Renal pelvis (tissue), 12 donors: ENCODE data around the gene DR1. TPM values are rescaled to one million over a fixed set of nuclear protein-coding genes. Genes with fewer than 3 reads are reported as not detected.

Source experiments
- DNase-seq: peaks from one replicate; pipeline ENCODE4 v3.0.0-alpha.2; 2013
- long read RNA-seq, 16 experiments: transcript quantifications; one replicate each; lab custom pipeline, GENCODE V29; 2026
- polyA plus RNA-seq, 3 donors: library from polyadenylated mRNA; unstranded; fragments of 120-200 nt; gene quantifications; one replicate each; pipeline ENCODE4 v1.2.1, GENCODE V29; 2013; ENCODE audit not compliant: insufficient read length in 3 of 3

Gene DR1
- 10 to 100 TPM; 51.8 to 58.5 (median 58.0) TPM for polyA plus RNA-seq
- long read RNA-seq, donor 1, full-length matches to known transcripts = 13 of 18 reads
- long read RNA-seq, donor 1, partial matches to known transcripts = 5 of 18 reads
- long read RNA-seq, donor 1, other reads (novel, unspliced or antisense) = 0 of 18 reads
- long read RNA-seq, donor 2, full-length matches to known transcripts = 25 of 25 reads
- long read RNA-seq, donor 2, partial matches to known transcripts = 0 of 25 reads
- long read RNA-seq, donor 2, other reads (novel, unspliced or antisense) = 0 of 25 reads
- long read RNA-seq, donor 3, full-length matches to known transcripts = 22 of 32 reads
- long read RNA-seq, donor 3, partial matches to known transcripts = 10 of 32 reads
- long read RNA-seq, donor 3, other reads (novel, unspliced or antisense) = 0 of 32 reads
- long read RNA-seq, donor 4, full-length matches to known transcripts = 21 of 21 reads
- long read RNA-seq, donor 4, partial matches to known transcripts = 0 of 21 reads
- long read RNA-seq, donor 4, other reads (novel, unspliced or antisense) = 0 of 21 reads
- long read RNA-seq, donor 5, full-length matches to known transcripts = 10 of 10 reads
- long read RNA-seq, donor 5, partial matches to known transcripts = 0 of 10 reads
- long read RNA-seq, donor 5, other reads (novel, unspliced or antisense) = 0 of 10 reads
- long read RNA-seq, donor 6, full-length matches to known transcripts = 13 of 20 reads
- long read RNA-seq, donor 6, partial matches to known transcripts = 7 of 20 reads
- long read RNA-seq, donor 6, other reads (novel, unspliced or antisense) = 0 of 20 reads
- long read RNA-seq, donor 7, full-length matches to known transcripts = 35 of 43 reads
- long read RNA-seq, donor 7, partial matches to known transcripts = 8 of 43 reads
- long read RNA-seq, donor 7, other reads (novel, unspliced or antisense) = 0 of 43 reads
- long read RNA-seq, donor 8, full-length matches to known transcripts = 14 of 14 reads
- long read RNA-seq, donor 8, partial matches to known transcripts = 0 of 14 reads
- long read RNA-seq, donor 8, other reads (novel, unspliced or antisense) = 0 of 14 reads
- long read RNA-seq, donor 9, full-length matches to known transcripts = 30 of 45 reads
- long read RNA-seq, donor 9, partial matches to known transcripts = 15 of 45 reads
- long read RNA-seq, donor 9, other reads (novel, unspliced or antisense) = 0 of 45 reads
- long read RNA-seq, donor 10, full-length matches to known transcripts = 20 of 36 reads
- long read RNA-seq, donor 10, partial matches to known transcripts = 16 of 36 reads
- long read RNA-seq, donor 10, other reads (novel, unspliced or antisense) = 0 of 36 reads
- long read RNA-seq, donor 11, full-length matches to known transcripts = 16 of 22 reads
- long read RNA-seq, donor 11, partial matches to known transcripts = 6 of 22 reads
- long read RNA-seq, donor 11, other reads (novel, unspliced or antisense) = 0 of 22 reads
- long read RNA-seq, donor 12, full-length matches to known transcripts = 33 of 40 reads
- long read RNA-seq, donor 12, partial matches to known transcripts = 7 of 40 reads
- long read RNA-seq, donor 12, other reads (novel, unspliced or antisense) = 0 of 40 reads
- long read RNA-seq, donor 13, full-length matches to known transcripts = 8 of 13 reads
- long read RNA-seq, donor 13, partial matches to known transcripts = 5 of 13 reads
- long read RNA-seq, donor 13, other reads (novel, unspliced or antisense) = 0 of 13 reads
- long read RNA-seq, donor 14 = 0 reads
- long read RNA-seq, donor 15, full-length matches to known transcripts = 27 of 27 reads
- long read RNA-seq, donor 15, partial matches to known transcripts = 0 of 27 reads
- long read RNA-seq, donor 15, other reads (novel, unspliced or antisense) = 0 of 27 reads
- long read RNA-seq, donor 16, full-length matches to known transcripts = 23 of 105 reads
- long read RNA-seq, donor 16, partial matches to known transcripts = 82 of 105 reads
- long read RNA-seq, donor 16, other reads (novel, unspliced or antisense) = 0 of 105 reads

GRCh38 chr1:93345633-93346420 lies at the start of gene DR1:
DR1 (plus strand) TSS chr1:93345907; CDS start chr1:93346646, 739 bp downstream.
- DNase-seq = peak; percentile 93

- DNase-seq = no peak
Measured at GRCh38 chr1:93296555-93297154, 49.1 kb upstream of the DR1 start.

GRCh38 chr1:93301131-93301530 lies 44.6 kb upstream of the DR1 start:
- DNase-seq = no peak

- no peak for DNase-seq
Measured at GRCh38 chr1:93302078-93302477, 43.6 kb upstream of the DR1 start.

- peak; percentile 60 for DNase-seq
Measured at GRCh38 chr1:93304716-93305138, 41.0 kb upstream of the DR1 start.

DNA sequence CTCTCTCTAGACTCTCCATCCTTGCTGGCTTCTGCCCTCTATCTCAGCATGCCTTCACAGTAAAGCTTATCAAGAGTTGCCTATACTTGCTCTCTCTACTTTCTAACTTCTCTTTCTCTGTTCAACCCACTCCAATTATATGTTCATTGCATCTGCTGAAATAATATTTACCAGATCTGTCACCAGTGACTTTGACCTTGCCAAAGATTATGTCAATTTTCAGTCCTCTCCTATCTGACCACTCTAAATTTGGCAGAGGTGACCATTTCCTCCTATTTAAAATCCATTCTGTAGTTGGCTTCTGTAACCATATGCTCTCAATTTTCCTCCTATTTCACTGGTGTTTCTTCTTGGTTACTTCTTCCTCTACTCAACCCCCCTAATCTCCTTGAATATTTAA lies 38.8 kb upstream of the DR1 start:
- DNase-seq = no peak

GRCh38 chr1:93313026-93313425 lies 32.7 kb upstream of the DR1 start:
- no peak for DNase-seq

DNA sequence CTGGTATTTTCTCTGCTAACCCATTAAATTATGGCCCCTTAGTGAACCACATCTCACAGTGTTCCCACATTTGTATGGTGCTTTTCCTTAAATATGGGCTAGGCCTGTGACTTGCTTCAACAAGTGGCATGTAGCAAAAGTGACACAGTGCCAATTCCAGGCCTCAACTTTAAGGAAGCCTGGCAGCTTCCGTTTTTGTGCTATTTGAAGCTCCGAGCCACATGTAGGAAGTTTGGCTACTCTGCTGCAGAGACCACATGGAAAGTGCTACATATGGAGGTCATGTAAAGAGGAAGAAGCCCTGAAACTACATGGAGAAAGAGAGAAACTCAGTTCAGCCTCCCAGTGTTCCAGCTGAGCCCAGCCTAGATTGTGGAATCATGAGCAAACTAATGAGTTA lies 28.5 kb upstream of the DR1 start:
- DNase-seq = no peak

GRCh38 chr1:93317943-93318342 lies 27.8 kb upstream of the DR1 start:
- no peak for DNase-seq

DNA sequence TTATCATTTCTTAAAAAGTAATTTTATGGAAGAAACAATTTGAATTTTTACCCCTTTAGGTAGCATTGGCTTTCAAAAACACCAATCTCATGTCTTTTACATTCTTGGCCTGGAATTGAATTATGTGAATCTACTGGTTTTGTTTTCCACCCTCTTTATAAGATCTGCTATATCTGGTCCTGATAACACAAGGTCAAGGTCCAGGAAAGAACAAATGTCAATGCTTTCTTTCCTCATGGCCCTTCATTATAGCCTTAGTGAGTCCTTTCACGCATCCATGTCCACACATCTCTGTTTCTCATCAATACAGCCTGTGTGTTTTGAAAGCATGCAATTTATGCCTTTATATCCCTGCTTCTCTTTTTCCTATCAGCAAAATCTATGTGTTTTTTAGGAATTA lies 24.0 kb upstream of the DR1 start:
- DNase-seq = no peak

GRCh38 chr1:93322349-93322748 lies 23.4 kb upstream of the DR1 start:
- DNase-seq = peak; percentile 21

DNA sequence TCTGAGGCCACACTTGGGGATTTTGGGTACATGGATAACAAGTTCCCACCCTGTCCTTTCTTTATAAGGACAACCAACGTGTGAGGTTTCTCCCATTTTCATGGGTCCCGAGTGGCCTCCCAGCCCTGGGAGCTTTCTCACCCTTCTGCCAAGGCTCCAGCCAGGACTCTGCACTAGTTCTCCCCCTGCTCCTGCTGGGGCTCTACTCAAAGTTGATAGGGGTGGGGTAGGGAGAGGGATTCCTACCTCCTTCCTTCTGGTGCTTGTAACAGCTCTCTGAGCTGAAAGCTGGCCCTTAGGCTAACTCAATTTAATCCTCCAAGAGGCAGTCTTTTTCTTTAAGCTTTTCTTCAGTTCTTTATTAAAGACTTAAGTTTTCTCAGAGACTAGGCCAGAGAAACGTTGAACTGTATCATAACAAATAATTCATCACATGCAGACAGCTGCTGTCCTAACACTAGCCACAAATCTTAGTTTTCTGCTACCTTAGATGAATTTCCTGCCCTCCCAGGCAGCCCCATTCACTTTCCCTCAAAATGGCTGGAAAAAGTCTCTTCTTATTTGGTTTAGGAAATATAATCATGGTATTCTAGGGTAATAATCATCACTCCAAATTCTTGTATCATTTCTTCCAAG lies 22.4 kb upstream of the DR1 start:
- DNase-seq = no peak

DNA sequence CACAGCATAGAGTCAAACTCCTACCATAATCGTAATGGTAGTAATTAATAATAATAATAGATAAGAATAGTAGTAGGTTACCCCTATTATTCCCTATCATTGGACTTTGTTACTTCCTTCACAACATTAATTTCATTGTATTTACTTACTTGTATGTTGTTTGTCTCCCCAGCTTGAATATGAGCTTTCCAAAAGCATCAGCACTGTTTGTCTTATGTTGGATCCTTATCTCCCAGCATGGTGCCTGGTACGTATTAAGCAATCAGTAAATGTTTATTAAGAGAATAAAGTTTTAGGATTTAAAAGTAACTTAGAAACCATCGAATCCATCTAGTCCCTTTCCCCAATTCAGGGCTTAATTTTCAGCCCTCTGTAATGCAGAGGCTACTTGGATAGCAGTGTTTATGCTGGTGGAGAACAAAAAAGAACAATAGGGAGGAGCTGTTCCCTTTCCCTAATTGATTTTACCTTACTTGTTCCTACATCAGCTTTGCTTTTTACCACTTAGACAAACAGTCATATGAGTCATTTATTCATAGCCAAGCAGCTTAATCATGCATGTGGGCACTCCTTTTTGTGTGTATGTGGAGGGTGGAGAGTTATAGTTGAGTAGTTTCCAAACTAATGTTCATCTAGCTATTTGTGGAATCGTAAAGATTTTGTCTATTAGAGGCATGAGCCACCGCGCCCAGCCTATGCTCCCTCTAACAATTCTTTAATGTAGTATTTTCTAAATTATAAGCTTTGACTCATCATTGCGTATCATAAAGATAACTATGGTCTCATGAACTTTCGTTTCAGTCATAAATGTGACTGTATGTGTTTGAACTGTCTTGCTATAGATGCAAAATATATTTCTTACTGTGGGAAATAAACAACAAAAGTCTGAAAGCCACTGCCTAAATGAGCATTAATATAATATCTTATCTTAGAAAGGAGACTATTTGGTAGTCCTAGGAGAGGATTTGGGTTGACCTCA lies 20.9 kb upstream of the DR1 start:
- DNase-seq = no peak

DNA sequence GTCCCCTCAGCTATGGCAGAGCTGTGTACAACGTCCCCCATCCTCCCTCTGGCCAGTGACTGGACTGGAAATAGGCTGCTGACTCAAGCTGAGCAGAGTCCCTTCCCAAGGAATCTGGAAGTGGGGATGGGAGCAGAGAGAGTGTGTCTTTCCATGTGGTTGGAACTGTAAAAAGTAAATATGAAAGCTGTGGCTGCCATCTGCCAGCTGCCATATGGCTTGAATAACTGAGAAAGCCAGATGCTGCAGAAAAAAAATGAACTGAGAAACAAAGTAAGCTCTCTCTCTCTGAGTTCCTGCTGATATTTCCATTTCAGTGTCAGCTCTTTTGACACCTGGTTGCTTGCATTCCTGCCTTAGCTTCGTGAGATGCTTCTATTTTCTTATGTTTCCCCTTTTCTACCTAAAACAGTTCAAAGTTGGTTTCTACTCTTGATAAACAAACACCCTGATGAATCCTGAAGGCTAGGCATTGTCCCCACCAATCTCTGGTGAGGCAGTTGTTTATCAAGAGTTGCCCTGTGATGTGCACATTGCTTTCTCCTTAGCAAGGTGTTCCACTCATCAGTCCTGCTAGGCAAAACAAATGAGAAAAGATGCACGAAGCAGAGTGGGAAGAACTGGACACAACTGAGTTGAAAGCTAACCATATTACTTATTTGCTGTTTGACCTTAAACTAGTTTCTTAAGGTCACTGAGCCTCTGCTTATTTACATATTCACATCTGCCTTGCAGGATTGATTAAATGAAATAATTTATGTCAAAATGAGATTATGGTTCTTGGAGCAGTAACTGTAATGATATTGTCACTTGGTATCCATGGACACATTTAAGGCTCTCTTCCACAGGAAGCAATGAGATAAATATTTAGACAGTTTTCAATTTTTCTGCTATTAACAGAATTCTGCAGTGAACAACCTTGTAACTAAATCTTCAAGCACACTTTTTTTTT lies 16.6 kb upstream of the DR1 start:
- no peak for DNase-seq

DNA sequence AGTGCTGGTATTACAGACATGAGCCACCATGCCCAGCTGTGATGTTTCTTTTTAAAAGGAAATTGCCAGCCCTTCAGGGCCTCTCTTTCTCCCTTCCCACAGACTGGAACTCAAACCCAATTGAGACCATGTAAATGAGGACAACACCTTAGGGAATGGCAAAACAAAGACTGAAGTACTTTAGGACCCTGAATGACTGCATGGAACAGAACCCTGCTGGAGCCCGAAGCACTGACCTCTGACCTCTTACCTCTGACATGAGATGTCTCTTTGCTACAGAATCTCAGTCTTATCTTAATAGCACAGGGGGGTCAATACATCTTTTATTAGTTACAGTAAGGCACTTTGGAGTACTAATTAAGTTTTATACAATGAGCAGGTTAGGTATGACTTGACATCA lies 15.5 kb upstream of the DR1 start:
- DNase-seq = no peak

DNA sequence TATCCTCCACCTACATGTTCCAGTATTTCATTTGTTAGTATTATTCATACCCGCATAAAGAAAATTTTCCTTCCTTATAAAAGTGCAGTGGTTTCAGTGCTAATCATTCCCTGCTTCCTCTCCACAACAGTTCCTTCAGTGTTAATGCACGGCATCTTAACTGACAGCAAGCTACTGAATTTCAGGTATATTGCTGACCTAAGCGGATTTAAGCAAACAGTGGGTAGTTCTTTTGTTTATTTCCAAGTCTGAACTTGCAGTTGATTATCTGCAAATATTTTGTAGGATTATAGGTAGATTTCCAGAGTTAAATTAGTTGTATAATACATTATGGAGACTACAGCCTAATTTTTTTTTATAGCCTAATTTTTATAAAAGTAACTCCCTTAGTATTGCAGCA lies 15.1 kb upstream of the DR1 start:
- DNase-seq = no peak
